ENCODE results near the gene FBXO46.

GRCh38 chr19:45705115-45705514 is 25.6 kb downstream of the FBXO46 start:
- TF ChIP-seq, protein P1, sequence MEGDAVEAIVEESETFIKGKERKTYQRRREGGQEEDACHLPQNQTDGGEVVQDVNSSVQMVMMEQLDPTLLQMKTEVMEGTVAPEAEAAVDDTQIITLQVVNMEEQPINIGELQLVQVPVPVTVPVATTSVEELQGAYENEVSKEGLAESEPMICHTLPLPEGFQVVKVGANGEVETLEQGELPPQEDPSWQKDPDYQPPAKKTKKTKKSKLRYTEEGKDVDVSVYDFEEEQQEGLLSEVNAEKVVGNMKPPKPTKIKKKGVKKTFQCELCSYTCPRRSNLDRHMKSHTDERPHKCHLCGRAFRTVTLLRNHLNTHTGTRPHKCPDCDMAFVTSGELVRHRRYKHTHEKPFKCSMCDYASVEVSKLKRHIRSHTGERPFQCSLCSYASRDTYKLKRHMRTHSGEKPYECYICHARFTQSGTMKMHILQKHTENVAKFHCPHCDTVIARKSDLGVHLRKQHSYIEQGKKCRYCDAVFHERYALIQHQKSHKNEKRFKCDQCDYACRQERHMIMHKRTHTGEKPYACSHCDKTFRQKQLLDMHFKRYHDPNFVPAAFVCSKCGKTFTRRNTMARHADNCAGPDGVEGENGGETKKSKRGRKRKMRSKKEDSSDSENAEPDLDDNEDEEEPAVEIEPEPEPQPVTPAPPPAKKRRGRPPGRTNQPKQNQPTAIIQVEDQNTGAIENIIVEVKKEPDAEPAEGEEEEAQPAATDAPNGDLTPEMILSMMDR (conservative IDR thresholded peaks at IDR 0.05; ENCODE audit: low read depth, low read length): no peak
- TF ChIP-seq EZH2 (IDR thresholded peaks at IDR 0.05; ENCODE audit: borderline replicate concordance, low read depth, low read length, poor library complexity, severe bottlenecking): no peak

Data from A673 (cell line).